HEK293T (cell line): ENCODE data around the gene CLDN22.

Experiments used
- ARNT ChIP-seq: fragments of 450-650 bp; IDR thresholded peaks from 2 replicates; pipeline ENCODE4 v1.6.1; 2017; ENCODE audit warnings: mild to moderate bottlenecking
- BHLHE40 ChIP-seq: fragments of 450-650 bp; IDR thresholded peaks from 2 replicates; pipeline ENCODE4 v1.6.1; 2016; ENCODE audit warnings: mild to moderate bottlenecking, moderate library complexity, borderline replicate concordance
- ELF4 ChIP-seq: fragments of 450-650 bp; IDR thresholded peaks from 2 replicates; pipeline ENCODE4 v1.6.1; 2017; ENCODE audit warnings: antibody characterized with exemption
- FOXK2 ChIP-seq: fragments of 450-650 bp; IDR thresholded peaks from 2 replicates; pipeline ENCODE4 v1.6.1; 2016; ENCODE audit warnings: mild to moderate bottlenecking
- HDGF ChIP-seq: fragments of 450-650 bp; IDR thresholded peaks from 2 replicates; pipeline ENCODE4 v1.6.1; 2017; ENCODE audit warnings: antibody characterized with exemption, borderline replicate concordance
- L3MBTL2 ChIP-seq: fragments of 450-650 bp; conservative IDR thresholded peaks from 2 replicates; pipeline ENCODE4 v1.6.1; 2016; ENCODE audit warnings: mild to moderate bottlenecking
- SP1 ChIP-seq: fragments of 450-650 bp; IDR thresholded peaks from 2 replicates; pipeline ENCODE4 v1.6.1; 2017
- TARDBP ChIP-seq: fragments of 450-650 bp; IDR thresholded peaks from 2 replicates; pipeline ENCODE4 v1.6.1; 2016
- ZNF384 ChIP-seq: fragments of 450-650 bp; IDR thresholded peaks from 2 replicates; pipeline ENCODE4 v1.6.1; 2016

- TF ChIP-seq HDGF (no peak), ZNF384 (no peak), FOXK2 (no peak), L3MBTL2 (no peak), BHLHE40 (no peak), ELF4 (no peak), SP1 (no peak), ARNT (no peak), TARDBP (no peak)
Measured at GRCh38 chr4:183348706-183349659, 28.9 kb upstream of the CLDN22 start.
